OCI-LY1 (cell line): ENCODE results near the gene GALNT7.
A peak's percentile ranks its signal among the peaks of the same experiment; 100 is the strongest.

Source experiments
- H2AFZ ChIP-seq: fragments of 200-600 bp; sonication (generic), shearing (Covaris generic); 2 replicates; pipeline ENCODE4 v1.6.0; 2014; ENCODE audit warnings: antibody characterized with exemption, mild to moderate bottlenecking, low read length
- H3F3A ChIP-seq: fragments of 200-600 bp; sonication (generic), shearing (Covaris generic); 2 replicates; pipeline ENCODE4 v1.6.0; 2014; ENCODE audit warnings: mild to moderate bottlenecking, antibody characterized with exemption, low read length, moderate library complexity; ENCODE audit not compliant: insufficient read depth
- H3K27ac ChIP-seq: fragments of 200-600 bp; sonication (generic); 2 replicates; pipeline ENCODE4 v1.5.1; 2014; ENCODE audit warnings: low read length, mixed run types, mild to moderate bottlenecking, low read depth; ENCODE audit not compliant: poor library complexity, severe bottlenecking
- H3K27me3 ChIP-seq: fragments of 200-600 bp; sonication (generic); 2 replicates; pipeline ENCODE4 v1.6.0; 2014; ENCODE audit warnings: antibody characterized with exemption, mild to moderate bottlenecking, low read length, moderate library complexity; ENCODE audit not compliant: insufficient read depth
- H3K36me3 ChIP-seq: fragments of 200-600 bp; sonication (generic); 2 replicates; pipeline ENCODE4 v1.6.1; 2014; ENCODE audit warnings: mild to moderate bottlenecking, antibody characterized with exemption, low read length, moderate library complexity, mixed read lengths; ENCODE audit not compliant: insufficient read depth
- H3K4me1 ChIP-seq: fragments of 200-600 bp; sonication (generic); 2 replicates; pipeline ENCODE4 v1.5.1; 2014; ENCODE audit warnings: mild to moderate bottlenecking, low read length, moderate library complexity; ENCODE audit not compliant: insufficient read depth, severe bottlenecking
- H3K4me2 ChIP-seq: fragments of 200-600 bp; sonication (generic), shearing (Covaris generic); 2 replicates; pipeline ENCODE4 v1.6.1; 2014; ENCODE audit warnings: low read length
- H3K4me3 ChIP-seq: fragments of 200-600 bp; sonication (generic); 2 replicates; pipeline ENCODE4 v1.5.1; 2014; ENCODE audit warnings: low read length, low read depth, mild to moderate bottlenecking, mixed read lengths; ENCODE audit not compliant: poor library complexity, severe bottlenecking
- H3K79me2 ChIP-seq: fragments of 200-600 bp; shearing (Covaris generic); 2 replicates; pipeline ENCODE4 v1.6.1; 2016; ENCODE audit warnings: mixed run types, low read length, mixed read lengths; ENCODE audit not compliant: insufficient read depth
- H3K9ac ChIP-seq: fragments of 200-600 bp; sonication (generic), shearing (Covaris generic); 2 replicates; pipeline ENCODE4 v1.6.1; 2014; ENCODE audit warnings: mild to moderate bottlenecking, low read length, mixed read lengths
- H3K9me2 ChIP-seq: fragments of 200-600 bp; sonication (generic), shearing (Covaris generic); 2 replicates; pipeline ENCODE4 v1.6.1; 2014; ENCODE audit warnings: low read depth, mild to moderate bottlenecking, low read length, mixed read lengths
- H3K9me3 ChIP-seq: fragments of 200-600 bp; shearing (Covaris generic); 2 replicates; pipeline ENCODE4 v1.6.1; 2014; ENCODE audit warnings: low read length, mixed read lengths
- H4K20me1 ChIP-seq: fragments of 200-600 bp; sonication (generic), shearing (Covaris generic); 2 replicates; pipeline ENCODE4 v1.6.0; 2016; ENCODE audit warnings: mild to moderate bottlenecking, low read length; ENCODE audit not compliant: insufficient read depth
- EZH2 ChIP-seq: fragments of 200-600 bp; sonication (generic), shearing (Covaris generic); IDR thresholded peaks from 2 replicates; pipeline ENCODE4 v1.8.0; 2017; ENCODE audit warnings: borderline replicate concordance, mixed run types, mild to moderate bottlenecking, antibody characterized with exemption, low read length, moderate library complexity, mixed read lengths
- TF ChIP-seq, protein P1 (sequence below): fragments of 200-600 bp; sonication (generic), shearing (Covaris generic); IDR thresholded peaks from 2 replicates; pipeline ENCODE4 v1.5.1; 2017; ENCODE audit warnings: mild to moderate bottlenecking, antibody characterized with exemption, low read length, moderate library complexity, mixed read lengths

The GALNT7 gene

DNA sequence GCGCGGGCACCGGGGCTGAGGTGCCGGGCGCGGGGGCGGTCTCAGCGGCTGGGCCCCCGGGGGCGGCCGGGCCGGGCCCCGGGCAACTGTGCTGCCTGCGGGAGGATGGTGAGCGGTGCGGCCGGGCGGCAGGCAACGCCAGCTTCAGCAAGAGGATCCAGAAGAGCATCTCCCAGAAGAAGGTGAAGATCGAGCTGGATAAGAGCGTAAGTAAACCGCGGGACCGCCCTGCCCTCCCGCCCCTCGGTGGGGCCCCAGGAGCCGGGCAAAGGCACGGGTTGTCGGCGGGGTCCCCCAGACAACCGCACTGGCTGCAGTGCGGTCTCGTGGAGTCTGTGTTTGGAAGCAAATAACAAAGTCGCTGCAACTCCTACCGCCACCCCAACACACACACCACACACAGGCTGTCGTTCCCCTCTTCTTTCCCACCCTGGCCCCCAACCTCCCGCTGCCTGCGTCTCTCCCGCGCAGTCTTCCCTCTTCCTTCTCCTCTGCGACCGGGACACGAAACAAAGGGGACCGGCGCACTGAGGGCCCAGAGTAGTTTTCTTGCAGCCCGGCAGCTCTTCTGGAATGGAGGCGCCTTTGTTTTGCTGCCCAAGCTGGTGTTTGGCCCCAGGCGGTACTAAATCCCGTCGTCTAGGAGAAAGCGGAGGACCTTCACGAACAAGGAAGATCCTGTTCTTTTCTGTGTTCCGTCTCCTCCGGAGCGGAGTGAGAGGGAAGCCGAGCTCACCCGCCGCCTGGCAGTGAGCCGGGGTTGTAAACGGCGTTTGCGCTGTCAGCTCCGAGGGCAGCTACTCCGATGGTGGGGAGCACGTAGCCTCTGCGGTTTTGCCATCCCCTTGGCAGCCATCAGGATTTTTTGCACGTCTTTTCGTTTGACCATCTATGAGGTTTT is 202.9 kb downstream of the GALNT7 start:
- no peaks in the 10 kb centered on the region for H3F3A ChIP-seq
- peaks cover 19% of the 10 kb centered on the region for H3K36me3 ChIP-seq
- peak overlapping the region; percentile 96 for H3K4me3 ChIP-seq
- H3K27me3 ChIP-seq: no peaks in the 10 kb centered on the region
- peak overlapping the region; percentile 86 for H3K27ac ChIP-seq
- peak overlapping the region; percentile 97 for H3K9ac ChIP-seq
- TF ChIP-seq EZH2: no peak
- TF ChIP-seq, protein P1, sequence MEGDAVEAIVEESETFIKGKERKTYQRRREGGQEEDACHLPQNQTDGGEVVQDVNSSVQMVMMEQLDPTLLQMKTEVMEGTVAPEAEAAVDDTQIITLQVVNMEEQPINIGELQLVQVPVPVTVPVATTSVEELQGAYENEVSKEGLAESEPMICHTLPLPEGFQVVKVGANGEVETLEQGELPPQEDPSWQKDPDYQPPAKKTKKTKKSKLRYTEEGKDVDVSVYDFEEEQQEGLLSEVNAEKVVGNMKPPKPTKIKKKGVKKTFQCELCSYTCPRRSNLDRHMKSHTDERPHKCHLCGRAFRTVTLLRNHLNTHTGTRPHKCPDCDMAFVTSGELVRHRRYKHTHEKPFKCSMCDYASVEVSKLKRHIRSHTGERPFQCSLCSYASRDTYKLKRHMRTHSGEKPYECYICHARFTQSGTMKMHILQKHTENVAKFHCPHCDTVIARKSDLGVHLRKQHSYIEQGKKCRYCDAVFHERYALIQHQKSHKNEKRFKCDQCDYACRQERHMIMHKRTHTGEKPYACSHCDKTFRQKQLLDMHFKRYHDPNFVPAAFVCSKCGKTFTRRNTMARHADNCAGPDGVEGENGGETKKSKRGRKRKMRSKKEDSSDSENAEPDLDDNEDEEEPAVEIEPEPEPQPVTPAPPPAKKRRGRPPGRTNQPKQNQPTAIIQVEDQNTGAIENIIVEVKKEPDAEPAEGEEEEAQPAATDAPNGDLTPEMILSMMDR: no peak
- no peaks in the 10 kb centered on the region for H4K20me1 ChIP-seq
- H3K4me2 ChIP-seq: peak overlapping the region; percentile 84
- no peaks in the 10 kb centered on the region for H3K9me3 ChIP-seq
- H3K4me1 ChIP-seq: peaks cover 31% of the 10 kb centered on the region
- H2AFZ ChIP-seq: no peak overlapping the region
- no peaks in the 10 kb centered on the region for H3K9me2 ChIP-seq
- H3K79me2 ChIP-seq: peaks cover 39% of the 10 kb centered on the region
